Neuronal stem cell (in vitro differentiated cells): Measurements from ENCODE around the gene FGFR2.

Experiments used
- DNase-seq: peaks from one replicate; pipeline ENCODE4 v3.0.0-alpha.2; 2013; ENCODE audit warnings: low spot score
- H2AFZ ChIP-seq: one replicate; pipeline ENCODE4 v1.6.1; 2013; ENCODE audit warnings: mild to moderate bottlenecking, low read length, inconsistent platforms
- H2AK5ac ChIP-seq: 2 replicates; pipeline ENCODE4 v1.6.1; 2013; ENCODE audit warnings: low read depth, mild to moderate bottlenecking, inconsistent platforms, low read length, moderate library complexity, mixed read lengths
- H2BK120ac ChIP-seq: 2 replicates; pipeline ENCODE4 v1.6.1; 2013; ENCODE audit warnings: low read depth, mild to moderate bottlenecking, inconsistent platforms, low read length, moderate library complexity, mixed read lengths
- H2BK12ac ChIP-seq: one replicate; pipeline ENCODE4 v1.6.1; 2013; ENCODE audit warnings: low read length, inconsistent platforms
- H2BK15ac ChIP-seq: 2 replicates; pipeline ENCODE4 v1.6.1; 2013; ENCODE audit warnings: mild to moderate bottlenecking, low read length, inconsistent platforms, mixed read lengths
- H2BK5ac ChIP-seq: one replicate; pipeline ENCODE4 v1.6.1; 2013; ENCODE audit warnings: inconsistent platforms, mild to moderate bottlenecking, low read length, moderate library complexity
- H3K14ac ChIP-seq: one replicate; pipeline ENCODE4 v1.6.1; 2013; ENCODE audit warnings: low read length, inconsistent platforms
- H3K18ac ChIP-seq: 2 replicates; pipeline ENCODE4 v1.6.1; 2013; ENCODE audit warnings: low read length, inconsistent platforms
- H3K23ac ChIP-seq: 2 replicates; pipeline ENCODE4 v1.6.1; 2013; ENCODE audit warnings: low read depth, mild to moderate bottlenecking, mixed read lengths, low read length, inconsistent platforms; ENCODE audit not compliant: poor library complexity
- H3K27ac ChIP-seq: replicated peaks from 3 replicates; pipeline ENCODE4 v1.5.1; 2013; ENCODE audit warnings: low read length, inconsistent platforms
- H3K27me3 ChIP-seq, 3 experiments: 2 replicates each; pipeline ENCODE4 v1.6.1; 2013; ENCODE audit warnings: low read length in 3 of 3, mild to moderate bottlenecking in 2 of 3, inconsistent platforms in 1 of 3, low read depth in 1 of 3, mixed read lengths in 1 of 3, moderate library complexity in 1 of 3; ENCODE audit not compliant: control insufficient read depth in 3 of 3, insufficient read depth in 3 of 3
- H3K36me3 ChIP-seq, 2 donors: replicated peaks in 1 of 2; 2 replicates each; pipeline ENCODE4 v1.6.1; 2013; ENCODE audit warnings: low read length in 2 of 2; ENCODE audit not compliant: control insufficient read depth in 2 of 2, insufficient read depth in 2 of 2
- H3K4ac ChIP-seq: 2 replicates; pipeline ENCODE4 v1.6.1; 2013; ENCODE audit warnings: inconsistent platforms, mild to moderate bottlenecking, low read length, moderate library complexity
- H3K4me1 ChIP-seq, 2 donors: 1 replicate in 1 of 2; 2 replicates in 1 of 2; pipeline ENCODE4 v1.6.1; 2013; ENCODE audit warnings: low read length in 2 of 2, low read depth in 1 of 2; ENCODE audit not compliant: control insufficient read depth in 2 of 2, insufficient read depth in 1 of 2
- H3K4me2 ChIP-seq: one replicate; pipeline ENCODE4 v1.6.1; 2013; ENCODE audit warnings: mild to moderate bottlenecking, low read length, inconsistent platforms; ENCODE audit not compliant: insufficient read depth, poor library complexity, severe bottlenecking
- H3K4me3 ChIP-seq, 2 donors: 2 replicates each; pipeline ENCODE4 v1.5.1; 2013; ENCODE audit warnings: low read length in 2 of 2, mild to moderate bottlenecking in 2 of 2, inconsistent platforms in 1 of 2, moderate library complexity in 1 of 2
- H3K79me1 ChIP-seq: one replicate; pipeline ENCODE4 v1.6.1; 2013; ENCODE audit warnings: low read depth, mild to moderate bottlenecking, inconsistent platforms, low read length, moderate library complexity
- H3K9ac ChIP-seq: one replicate; pipeline ENCODE4 v1.6.1; 2013; ENCODE audit warnings: mild to moderate bottlenecking, low read depth, low read length, inconsistent platforms; ENCODE audit not compliant: poor library complexity
- H3K9me3 ChIP-seq, 2 donors: replicated peaks in 1 of 2; 2 replicates each; pipeline versions ENCODE3 to v1.6.1; 2013; ENCODE audit warnings: low read length in 2 of 2, mild to moderate bottlenecking in 2 of 2, inconsistent platforms in 1 of 2, low read depth in 1 of 2, mixed read lengths in 1 of 2, moderate library complexity in 1 of 2; ENCODE audit not compliant: control insufficient read depth in 2 of 2, insufficient read depth in 1 of 2
- H4K8ac ChIP-seq: one replicate; pipeline ENCODE4 v1.6.1; 2013; ENCODE audit warnings: low read depth, mild to moderate bottlenecking, inconsistent platforms, low read length, moderate library complexity
- H4K91ac ChIP-seq: one replicate; pipeline ENCODE4 v1.6.1; 2013; ENCODE audit warnings: low read length, low read depth, mild to moderate bottlenecking, inconsistent platforms; ENCODE audit not compliant: poor library complexity
- WGBS, 2 donors: extraction: QIAGEN DNeasy Blood & Tissue Kit; methylation state at CpG; one replicate each; pipeline ENCODE4 v1.1.7; 2013; ENCODE audit warnings: missing lambda C conversion rate in 2 of 2, mixed read lengths in 1 of 2; ENCODE audit not compliant: insufficient read length in 2 of 2, insufficient replicate concordance in 1 of 2; ENCODE audit errors: extremely low coverage in 2 of 2; 5-methylcytosine and 5-hydroxymethylcytosine counted together

The FGFR2 gene

GRCh38 chr10:121618906-121619305 is 20.7 kb upstream of the FGFR2 start:
- Histone ChIP-seq H4K8ac (no peak overlapping the region), H3K4me2 (no peak overlapping the region), H3K79me1 (no peaks in the 10 kb centered on the region), H3K4me3 (no peak overlapping the region), H3K36me3 (no peaks in the 10 kb centered on the region), H3K27me3 (peaks cover 0 to 14% (median 0%) of the 10 kb centered on the region in 3 experiments), H3K4ac (no peak overlapping the region), H2BK5ac (no peak overlapping the region), H4K91ac (no peak overlapping the region), H3K14ac (no peak overlapping the region), H3K9me3 (peaks cover 0 to 5% of the 10 kb centered on the region in 2 donors), H2BK15ac (no peak overlapping the region), H2AK5ac (no peak overlapping the region), H3K9ac (no peak overlapping the region), H2BK120ac (no peak overlapping the region), H3K23ac (no peak overlapping the region), H3K27ac (no peak overlapping the region), H2AFZ (no peak overlapping the region), H3K18ac (no peak overlapping the region), H3K4me1 (peaks cover 0 to 1% of the 10 kb centered on the region in 2 donors), H2BK12ac (no peak overlapping the region)
- WGBS, 2 donors = no CpG with 5 or more reads among the region's 2 CpGs
- no peak for DNase-seq

GRCh38 chr10:121617176-121617575 is 18.9 kb upstream of the FGFR2 start:
- Histone ChIP-seq H4K8ac (no peak overlapping the region), H4K91ac (no peak overlapping the region), H3K27me3 (peaks cover 0 to 10% (median 0%) of the 10 kb centered on the region in 3 experiments), H3K18ac (no peak overlapping the region), H3K23ac (no peak overlapping the region), H2BK120ac (no peak overlapping the region), H3K4me2 (no peak overlapping the region), H3K4me3 (no peak overlapping the region), H3K9ac (no peak overlapping the region), H3K4me1 (peaks cover 0 to 1% of the 10 kb centered on the region in 2 donors), H3K4ac (no peak overlapping the region), H3K79me1 (no peaks in the 10 kb centered on the region), H3K36me3 (no peaks in the 10 kb centered on the region), H2AFZ (peak overlapping the region; percentile 7), H3K27ac (no peak overlapping the region), H2BK15ac (peak overlapping the region; percentile 28), H2AK5ac (no peak overlapping the region), H2BK5ac (no peak overlapping the region), H3K14ac (no peak overlapping the region), H2BK12ac (no peak overlapping the region), H3K9me3 (peaks cover 0 to 5% of the 10 kb centered on the region in 2 donors)
- no CpG with 5 or more reads among the region's 7 CpGs for WGBS, 2 donors
- DNase-seq = no peak

GRCh38 chr10:121616291-121616690 is 18.0 kb upstream of the FGFR2 start:
- no peak overlapping the region for H3K9ac ChIP-seq
- H3K79me1 ChIP-seq = no peaks in the 10 kb centered on the region
- H3K4me1 ChIP-seq = peaks cover 0 to 1% of the 10 kb centered on the region in 2 donors
- H2BK15ac ChIP-seq = no peak overlapping the region
- no peak overlapping the region for H2BK12ac ChIP-seq
- H3K4ac ChIP-seq = no peak overlapping the region
- H3K4me3 ChIP-seq = no peak overlapping the region
- H3K27ac ChIP-seq = no peak overlapping the region
- peaks cover 0 to 5% of the 10 kb centered on the region in 2 donors for H3K9me3 ChIP-seq
- H3K4me2 ChIP-seq = no peak overlapping the region
- peaks cover 0 to 10% (median 0%) of the 10 kb centered on the region in 3 experiments for H3K27me3 ChIP-seq
- H3K36me3 ChIP-seq = no peaks in the 10 kb centered on the region
- no peak for DNase-seq
- no peak overlapping the region for H2BK5ac ChIP-seq
- H2AFZ ChIP-seq = no peak overlapping the region
- H3K18ac ChIP-seq = no peak overlapping the region
- no peak overlapping the region for H3K14ac ChIP-seq
- no peak overlapping the region for H3K23ac ChIP-seq
- H4K8ac ChIP-seq = no peak overlapping the region
- no CpG with 5 or more reads among the region's 11 CpGs for WGBS, 2 donors
- no peak overlapping the region for H2BK120ac ChIP-seq
- H4K91ac ChIP-seq = no peak overlapping the region
- no peak overlapping the region for H2AK5ac ChIP-seq

GRCh38 chr10:121615836-121616235 is 17.6 kb upstream of the FGFR2 start:
- H3K14ac ChIP-seq = no peak overlapping the region
- H4K8ac ChIP-seq = no peak overlapping the region
- no peak overlapping the region for H2BK12ac ChIP-seq
- H3K27ac ChIP-seq = no peak overlapping the region
- H3K79me1 ChIP-seq = no peaks in the 10 kb centered on the region
- no peak for DNase-seq
- no peak overlapping the region for H2BK5ac ChIP-seq
- WGBS, 2 donors = no CpG with 5 or more reads among the region's 7 CpGs
- H3K4me1 ChIP-seq = peaks cover 0 to 1% of the 10 kb centered on the region in 2 donors
- no peak overlapping the region for H3K23ac ChIP-seq
- H3K4me3 ChIP-seq = no peak overlapping the region
- H3K18ac ChIP-seq = no peak overlapping the region
- no peak overlapping the region for H2BK15ac ChIP-seq
- peaks cover 0 to 5% of the 10 kb centered on the region in 2 donors for H3K9me3 ChIP-seq
- no peak overlapping the region for H2AK5ac ChIP-seq
- no peak overlapping the region for H3K4ac ChIP-seq
- H2AFZ ChIP-seq = no peak overlapping the region
- H3K9ac ChIP-seq = no peak overlapping the region
- H3K36me3 ChIP-seq = no peaks in the 10 kb centered on the region
- peaks cover 0 to 10% (median 0%) of the 10 kb centered on the region in 3 experiments for H3K27me3 ChIP-seq
- no peak overlapping the region for H4K91ac ChIP-seq
- no peak overlapping the region for H3K4me2 ChIP-seq
- no peak overlapping the region for H2BK120ac ChIP-seq
